Endothelial cell of umbilical vein (primary cell): ENCODE data around the gene SINHCAF.

Source experiments
- POLR2A ChIP-seq: IDR thresholded peaks from 2 replicates; pipeline ENCODE4 v1.6.1; 2012; ENCODE audit warnings: low read depth, mild to moderate bottlenecking, control low read depth, low read length
- TF ChIP-seq, protein P1 (sequence below), 2 donors: IDR thresholded peaks; 1 replicate in 1 of 2; 2 replicates in 1 of 2; pipeline ENCODE4 v1.5.1; 2011; ENCODE audit warnings: low read length in 2 of 2, mild to moderate bottlenecking in 2 of 2, moderate library complexity in 2 of 2, control low read depth in 1 of 2, inconsistent platforms in 1 of 2, low read depth in 1 of 2; ENCODE audit not compliant: insufficient read depth in 1 of 2; ENCODE audit errors: extremely low read depth in 1 of 2
- TF ChIP-seq, protein P2 (sequence below): IDR thresholded peaks from 2 replicates; pipeline ENCODE4 v1.6.1; 2011; ENCODE audit not compliant: insufficient read depth, insufficient read length

DNA sequence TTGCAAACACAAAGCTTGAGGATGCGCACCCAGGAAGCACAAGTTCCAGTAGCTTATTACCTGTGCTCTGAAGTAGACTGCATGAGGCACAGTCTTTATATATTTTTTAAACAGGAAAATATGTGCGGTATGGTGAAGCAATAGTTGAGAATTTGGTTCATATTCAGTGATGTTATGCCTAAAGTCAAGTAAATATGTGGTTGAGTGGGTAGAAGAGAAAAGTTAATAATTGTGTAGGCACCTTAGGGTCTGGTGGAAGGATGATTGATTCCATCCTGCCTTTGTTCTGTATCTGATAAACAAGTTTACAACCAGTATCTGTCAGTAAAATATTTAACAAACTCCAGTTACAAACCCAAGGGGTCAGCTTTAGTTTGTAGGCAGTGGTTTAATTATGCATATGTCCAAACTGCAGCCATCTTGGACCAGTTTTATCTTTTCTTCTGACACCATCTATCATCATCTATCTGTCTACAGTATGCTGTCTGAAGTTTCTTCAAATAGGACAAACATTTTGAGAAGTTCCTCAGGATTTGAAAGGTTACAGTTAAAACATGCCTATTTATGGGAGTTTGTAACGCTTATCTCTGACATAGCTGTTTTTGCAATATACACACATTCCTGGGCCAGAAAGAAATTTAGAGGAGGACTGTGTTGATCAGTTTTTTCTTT, 10.8 kb downstream of the SINHCAF start:
- TF ChIP-seq, protein P1, sequence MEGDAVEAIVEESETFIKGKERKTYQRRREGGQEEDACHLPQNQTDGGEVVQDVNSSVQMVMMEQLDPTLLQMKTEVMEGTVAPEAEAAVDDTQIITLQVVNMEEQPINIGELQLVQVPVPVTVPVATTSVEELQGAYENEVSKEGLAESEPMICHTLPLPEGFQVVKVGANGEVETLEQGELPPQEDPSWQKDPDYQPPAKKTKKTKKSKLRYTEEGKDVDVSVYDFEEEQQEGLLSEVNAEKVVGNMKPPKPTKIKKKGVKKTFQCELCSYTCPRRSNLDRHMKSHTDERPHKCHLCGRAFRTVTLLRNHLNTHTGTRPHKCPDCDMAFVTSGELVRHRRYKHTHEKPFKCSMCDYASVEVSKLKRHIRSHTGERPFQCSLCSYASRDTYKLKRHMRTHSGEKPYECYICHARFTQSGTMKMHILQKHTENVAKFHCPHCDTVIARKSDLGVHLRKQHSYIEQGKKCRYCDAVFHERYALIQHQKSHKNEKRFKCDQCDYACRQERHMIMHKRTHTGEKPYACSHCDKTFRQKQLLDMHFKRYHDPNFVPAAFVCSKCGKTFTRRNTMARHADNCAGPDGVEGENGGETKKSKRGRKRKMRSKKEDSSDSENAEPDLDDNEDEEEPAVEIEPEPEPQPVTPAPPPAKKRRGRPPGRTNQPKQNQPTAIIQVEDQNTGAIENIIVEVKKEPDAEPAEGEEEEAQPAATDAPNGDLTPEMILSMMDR (IDR thresholded peaks at IDR 0.05; ENCODE audit: extremely low read depth in 1 of 2, insufficient read depth in 1 of 2, low read depth in 1 of 2, low read length in 2 of 2) = no peak
- TF ChIP-seq POLR2A = no peak
- TF ChIP-seq, protein P2, sequence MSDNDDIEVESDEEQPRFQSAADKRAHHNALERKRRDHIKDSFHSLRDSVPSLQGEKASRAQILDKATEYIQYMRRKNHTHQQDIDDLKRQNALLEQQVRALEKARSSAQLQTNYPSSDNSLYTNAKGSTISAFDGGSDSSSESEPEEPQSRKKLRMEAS = no peak
